AG09319 (cell line): ENCODE measurements around the gene SRCIN1.

ENCODE experiments used
- DNase-seq: peaks from one replicate; pipeline ENCODE4 v3.0.0-alpha.2; 2010; ENCODE audit warnings: low read depth; ENCODE audit errors: extremely low read depth
- TF ChIP-seq, protein P1 (sequence below): IDR thresholded peaks from 2 replicates; pipeline ENCODE4 v1.5.1; 2011; ENCODE audit warnings: low read depth, mild to moderate bottlenecking, inconsistent platforms, low read length, moderate library complexity

SRCIN1 gene

DNA sequence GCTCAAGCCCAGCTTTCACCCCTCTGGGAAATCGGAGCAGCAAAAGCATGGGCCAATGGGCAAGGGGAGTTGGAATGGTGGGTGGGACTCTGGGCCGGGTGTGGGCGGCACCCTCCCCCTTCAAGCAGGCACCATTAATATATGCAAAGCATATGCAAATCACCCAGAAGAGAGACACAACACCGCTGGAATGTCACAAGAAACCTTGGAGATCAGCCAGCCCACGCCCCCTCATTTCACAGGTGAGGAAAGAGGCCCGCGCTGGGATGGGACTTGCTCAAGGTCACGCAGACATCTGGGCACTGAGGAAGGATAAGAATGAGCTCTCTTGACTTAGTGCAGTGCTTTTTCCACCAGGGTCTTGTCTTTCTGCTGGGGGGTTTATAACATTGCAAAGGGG, 4.8 kb downstream of the SRCIN1 start:
- DNase-seq: no peak
- TF ChIP-seq, protein P1, sequence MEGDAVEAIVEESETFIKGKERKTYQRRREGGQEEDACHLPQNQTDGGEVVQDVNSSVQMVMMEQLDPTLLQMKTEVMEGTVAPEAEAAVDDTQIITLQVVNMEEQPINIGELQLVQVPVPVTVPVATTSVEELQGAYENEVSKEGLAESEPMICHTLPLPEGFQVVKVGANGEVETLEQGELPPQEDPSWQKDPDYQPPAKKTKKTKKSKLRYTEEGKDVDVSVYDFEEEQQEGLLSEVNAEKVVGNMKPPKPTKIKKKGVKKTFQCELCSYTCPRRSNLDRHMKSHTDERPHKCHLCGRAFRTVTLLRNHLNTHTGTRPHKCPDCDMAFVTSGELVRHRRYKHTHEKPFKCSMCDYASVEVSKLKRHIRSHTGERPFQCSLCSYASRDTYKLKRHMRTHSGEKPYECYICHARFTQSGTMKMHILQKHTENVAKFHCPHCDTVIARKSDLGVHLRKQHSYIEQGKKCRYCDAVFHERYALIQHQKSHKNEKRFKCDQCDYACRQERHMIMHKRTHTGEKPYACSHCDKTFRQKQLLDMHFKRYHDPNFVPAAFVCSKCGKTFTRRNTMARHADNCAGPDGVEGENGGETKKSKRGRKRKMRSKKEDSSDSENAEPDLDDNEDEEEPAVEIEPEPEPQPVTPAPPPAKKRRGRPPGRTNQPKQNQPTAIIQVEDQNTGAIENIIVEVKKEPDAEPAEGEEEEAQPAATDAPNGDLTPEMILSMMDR: no peak

DNA sequence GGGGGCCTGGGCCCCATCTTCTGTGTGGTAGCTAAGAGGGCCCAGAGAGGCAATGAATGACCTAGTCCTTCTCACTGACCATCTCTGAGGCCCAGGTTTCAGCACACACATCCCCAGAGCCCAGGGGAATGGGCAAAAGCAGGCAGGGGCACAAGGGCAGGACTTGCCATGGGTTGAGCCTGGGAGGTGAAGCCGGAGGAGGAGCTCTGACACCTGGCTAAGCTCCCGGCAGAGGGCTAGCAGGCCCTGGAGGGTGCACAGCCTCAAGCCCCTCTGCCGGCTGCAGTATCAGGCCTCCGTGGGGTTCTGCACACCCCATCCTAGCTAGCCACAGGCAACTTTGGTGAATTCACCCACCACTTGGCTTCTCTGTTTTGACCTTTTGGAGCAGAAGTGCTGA, 5.3 kb downstream of the SRCIN1 start:
- no peak for DNase-seq
- TF ChIP-seq, protein P1: no peak

DNA sequence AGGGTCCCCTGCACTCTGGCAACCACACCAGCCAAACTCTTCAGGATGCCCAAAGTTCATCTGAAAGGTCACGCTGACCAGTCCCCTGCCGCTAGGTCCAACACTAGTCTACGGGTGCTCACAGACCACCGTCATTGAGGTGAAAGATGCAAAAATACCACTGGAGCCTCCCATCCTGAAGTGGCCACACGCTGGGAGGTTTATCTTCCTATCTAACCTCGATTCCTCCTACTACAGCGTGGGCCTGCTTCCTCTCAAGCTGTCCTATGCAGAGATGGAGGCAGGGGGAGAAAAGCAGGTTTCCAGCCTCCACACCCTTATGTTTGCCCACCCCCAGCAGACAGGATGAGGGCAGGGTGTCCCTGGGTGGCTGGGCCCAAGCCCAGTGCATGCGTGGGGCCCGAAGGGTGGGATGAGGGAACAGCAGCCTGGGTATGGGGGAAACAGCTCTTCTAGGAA, 6.3 kb downstream of the SRCIN1 start:
- TF ChIP-seq, protein P1: no peak
- DNase-seq: no peak

DNA sequence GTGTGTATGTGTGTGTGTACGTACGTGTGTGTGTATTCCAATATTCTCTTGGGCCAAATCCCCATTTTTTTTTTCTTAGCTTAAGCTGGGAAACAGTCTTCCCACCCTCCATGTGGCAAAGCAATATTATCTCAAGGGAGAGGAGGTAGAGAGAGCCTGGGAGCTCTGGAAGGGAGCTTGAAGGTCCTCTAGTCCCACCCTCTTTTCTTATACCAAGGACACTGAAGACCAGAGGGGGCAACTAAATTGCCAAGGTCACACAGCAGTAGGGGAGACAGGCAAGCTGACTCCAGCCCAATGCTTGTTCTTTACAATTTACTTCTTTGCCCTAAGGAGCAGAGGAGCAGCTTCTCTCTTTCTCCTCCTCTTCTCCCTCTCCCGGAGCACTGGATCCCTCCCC, 6.8 kb downstream of the SRCIN1 start:
- TF ChIP-seq, protein P1: no peak

DNA sequence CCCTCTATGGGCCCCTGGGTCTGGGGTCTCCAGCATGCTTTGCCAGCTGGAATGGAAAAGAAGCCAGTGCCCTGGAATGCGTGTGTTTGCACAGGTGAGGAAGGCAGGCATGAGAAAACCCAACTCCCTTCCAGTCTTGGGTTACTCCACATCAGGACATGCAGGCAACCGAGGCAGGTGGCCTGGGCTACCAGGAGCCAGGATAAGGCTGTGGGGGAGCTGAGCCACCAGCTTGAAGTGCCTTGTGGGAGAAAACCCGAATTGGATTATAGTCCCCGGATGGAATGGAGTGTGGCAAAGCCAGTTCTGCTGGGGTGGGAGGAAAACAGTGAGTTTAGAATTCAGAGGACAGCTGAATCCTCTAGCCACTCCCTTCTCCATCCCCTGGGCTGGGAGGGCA, 7.2 kb downstream of the SRCIN1 start:
- TF ChIP-seq, protein P1: no peak
- no peak for DNase-seq

More for the DNA sequence above, 6.8 kb downstream of the SRCIN1 start:
- DNase-seq: no peak

DNA sequence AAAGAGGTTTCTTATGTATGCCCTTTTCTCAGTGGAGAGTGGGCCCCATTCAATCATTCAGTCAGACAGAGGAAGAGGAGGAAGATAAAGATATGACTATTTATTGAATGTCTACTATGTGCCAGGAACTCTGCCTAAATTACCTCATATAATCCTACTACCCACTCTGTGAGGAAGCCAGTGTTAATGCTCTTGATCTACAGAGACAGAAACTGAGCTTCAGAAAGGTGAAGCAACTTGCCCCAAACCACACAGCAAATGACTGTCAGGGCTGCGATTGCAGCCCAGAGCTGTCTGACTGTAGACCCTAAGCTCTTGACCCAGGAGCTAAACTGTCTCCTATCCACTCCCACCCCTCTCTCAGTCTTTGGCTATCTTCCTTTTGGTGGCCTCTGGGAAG, 8.4 kb downstream of the SRCIN1 start:
- no peak for DNase-seq

DNA sequence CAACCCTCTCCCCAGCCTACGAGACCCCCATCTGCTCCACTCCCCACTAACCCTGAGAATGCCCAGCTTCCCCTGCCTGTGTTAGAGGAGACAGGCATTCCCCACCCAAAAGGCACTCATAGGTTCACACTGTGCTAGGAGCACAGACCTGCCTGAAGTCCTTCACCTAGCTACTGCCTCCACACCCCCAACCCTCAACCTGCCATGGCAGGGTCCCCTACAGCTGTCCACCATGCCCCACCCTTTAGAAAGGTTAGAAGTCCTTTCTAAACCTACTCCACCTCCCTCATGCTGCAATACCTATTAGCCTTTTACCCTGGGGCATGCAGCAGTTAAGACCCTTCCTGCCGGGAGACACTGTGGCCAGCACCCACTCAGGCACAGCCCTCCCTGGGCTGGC, 9.1 kb downstream of the SRCIN1 start:
- TF ChIP-seq, protein P1: no peak
- no peak for DNase-seq

More for the DNA sequence above, 8.4 kb downstream of the SRCIN1 start:
- TF ChIP-seq, protein P1: no peak
